GM21360 (cell line): ENCODE results near the gene CRHBP.

ENCODE experiments used
- ATAC-seq: cut with Tn5 transposase; IDR thresholded peaks from one replicate; pipeline ENCODE4 v1.9.1; 2021; ENCODE audit warnings: mild to moderate bottlenecking, moderate library complexity; ENCODE audit not compliant: unreplicated experiment

Gene CRHBP

DNA sequence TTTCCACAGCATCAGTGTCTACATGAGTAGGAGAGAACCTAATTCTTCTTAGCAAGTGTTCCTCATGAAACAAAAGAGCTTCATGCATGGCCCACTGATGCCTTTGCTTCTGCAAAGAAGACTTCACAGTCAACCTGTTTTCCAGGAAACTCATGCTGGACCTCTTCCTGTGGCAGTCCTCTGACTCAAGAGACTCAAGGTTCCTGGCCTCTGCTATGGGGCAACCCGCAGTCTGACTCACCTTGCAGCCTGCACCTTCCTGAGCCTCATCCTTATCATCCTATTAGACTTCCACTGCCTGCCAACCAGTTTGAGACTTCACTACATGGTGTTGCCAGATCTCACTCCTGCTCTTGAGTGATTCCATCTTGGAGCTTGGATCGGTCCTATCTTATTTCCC is 59.8 kb downstream of the CRHBP start:
- ATAC-seq: no peak

DNA sequence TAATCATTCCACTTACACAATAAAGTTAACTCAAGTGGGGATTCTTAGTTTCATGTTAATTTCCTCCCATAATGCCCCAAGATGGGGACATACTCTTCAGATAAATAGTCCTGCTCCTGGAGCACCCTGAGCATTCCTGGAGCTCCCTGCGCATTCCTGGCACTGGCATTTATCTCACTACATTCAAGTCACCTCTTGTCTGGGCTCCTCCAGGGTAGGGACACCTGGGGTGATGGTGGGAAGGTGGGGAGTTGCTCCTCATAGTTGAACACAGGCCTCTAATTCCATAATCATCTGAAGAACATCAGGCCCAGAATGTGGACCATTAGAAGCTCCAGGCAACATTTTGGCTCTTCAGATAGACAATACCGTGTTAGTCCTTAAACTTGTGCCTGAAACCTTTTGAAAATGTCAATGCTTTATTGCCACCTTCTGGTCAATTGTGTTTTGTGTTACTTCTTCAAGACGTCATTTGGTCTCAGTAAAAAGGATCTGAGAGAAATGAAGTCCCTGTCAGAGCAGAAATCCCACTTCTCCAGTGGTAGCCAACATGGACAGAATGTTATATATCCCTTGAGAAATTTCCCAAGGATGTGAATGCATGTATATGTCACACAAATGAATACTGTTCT is 63.2 kb downstream of the CRHBP start:
- ATAC-seq: no peak

DNA sequence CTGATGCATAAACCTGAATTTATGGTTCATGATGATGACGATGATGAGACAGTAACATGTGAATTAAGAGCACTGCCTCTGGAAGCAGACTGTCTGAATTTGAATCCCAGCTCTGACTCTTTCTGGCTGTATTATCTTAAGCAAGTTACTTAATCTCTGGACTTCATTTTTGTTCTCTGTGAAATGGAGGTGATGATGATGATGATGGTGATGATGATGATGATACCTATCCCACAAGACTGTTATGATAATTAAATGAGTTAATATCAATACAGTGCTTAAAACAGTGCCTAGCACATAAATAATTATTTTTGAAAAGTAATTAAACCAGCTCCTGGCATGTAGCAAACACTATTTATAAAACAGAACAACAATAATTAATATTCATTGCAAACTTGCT is 64.1 kb downstream of the CRHBP start:
- no peak for ATAC-seq

DNA sequence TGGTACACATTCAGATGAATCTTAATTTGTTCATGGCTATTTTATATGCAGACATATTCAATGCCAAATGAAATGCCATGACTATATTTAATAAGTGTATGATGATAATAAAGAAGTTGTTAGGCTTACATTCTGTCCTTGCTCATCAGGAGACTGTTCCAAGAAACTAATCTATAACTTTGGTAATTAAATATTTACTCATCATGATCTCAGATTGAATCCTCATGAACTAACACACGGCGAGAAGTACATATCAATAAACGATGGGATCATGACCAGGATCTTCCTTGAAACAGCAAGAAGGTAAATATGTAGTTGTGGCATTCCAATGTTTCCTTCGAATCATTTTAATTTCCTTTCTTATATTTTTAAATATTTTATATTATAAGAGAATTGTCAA is 64.8 kb downstream of the CRHBP start:
- no peak for ATAC-seq
